Placental pericyte (primary cell): Measurements from ENCODE around the gene AVP. TPM values are rescaled to one million over a fixed set of nuclear protein-coding genes. Genes with fewer than 3 reads are reported as not detected.

Experiments used
- total RNA-seq: library from RNA; depleted of rRNA; stranded (reverse); fragments of >200 nt; gene quantifications from 2 replicates; pipeline ENCODE4 v1.2.3, GENCODE V29; 2012

Gene AVP, protein sequence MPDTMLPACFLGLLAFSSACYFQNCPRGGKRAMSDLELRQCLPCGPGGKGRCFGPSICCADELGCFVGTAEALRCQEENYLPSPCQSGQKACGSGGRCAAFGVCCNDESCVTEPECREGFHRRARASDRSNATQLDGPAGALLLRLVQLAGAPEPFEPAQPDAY
- not detected in 2 replicates for total RNA-seq

DNA sequence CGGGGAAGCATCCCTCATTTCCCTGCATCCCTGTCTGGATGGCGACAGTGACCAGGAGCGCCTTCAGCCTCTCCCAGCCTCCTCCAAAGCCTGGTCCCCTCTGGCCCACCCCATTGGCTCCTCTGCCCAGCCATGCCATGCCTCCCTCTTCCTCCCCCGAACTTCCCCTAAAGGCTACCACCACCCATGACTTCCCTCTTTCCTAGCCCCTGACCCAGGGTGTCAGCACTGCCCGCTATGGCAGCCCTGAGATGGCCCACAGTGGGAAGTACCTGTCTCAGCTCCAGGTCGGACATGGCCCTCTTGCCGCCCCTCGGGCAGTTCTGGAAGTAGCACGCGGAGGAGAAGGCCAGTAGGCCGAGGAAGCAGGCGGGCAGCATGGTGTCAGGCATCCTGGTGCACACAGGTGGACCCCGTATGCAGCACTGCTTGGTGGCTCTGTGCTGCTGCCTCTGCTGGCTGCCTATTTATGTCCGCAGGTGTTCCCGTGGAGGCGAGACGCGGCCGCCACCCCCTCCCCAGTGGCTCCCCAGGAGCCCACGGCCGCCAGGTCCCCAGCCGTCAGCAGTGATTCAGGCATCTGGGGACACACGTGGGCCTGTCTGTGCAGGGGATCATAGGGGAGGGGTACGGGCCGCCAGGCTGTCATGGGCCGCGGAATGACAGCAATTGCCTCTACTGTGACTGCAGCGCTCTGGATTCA, at the start of gene AVP:
Gene AVP, minus strand, starts transcription at position 442 of the 703 bp plus-strand sequence. Its CDS starts 50 bp downstream, at position 392.

DNA sequence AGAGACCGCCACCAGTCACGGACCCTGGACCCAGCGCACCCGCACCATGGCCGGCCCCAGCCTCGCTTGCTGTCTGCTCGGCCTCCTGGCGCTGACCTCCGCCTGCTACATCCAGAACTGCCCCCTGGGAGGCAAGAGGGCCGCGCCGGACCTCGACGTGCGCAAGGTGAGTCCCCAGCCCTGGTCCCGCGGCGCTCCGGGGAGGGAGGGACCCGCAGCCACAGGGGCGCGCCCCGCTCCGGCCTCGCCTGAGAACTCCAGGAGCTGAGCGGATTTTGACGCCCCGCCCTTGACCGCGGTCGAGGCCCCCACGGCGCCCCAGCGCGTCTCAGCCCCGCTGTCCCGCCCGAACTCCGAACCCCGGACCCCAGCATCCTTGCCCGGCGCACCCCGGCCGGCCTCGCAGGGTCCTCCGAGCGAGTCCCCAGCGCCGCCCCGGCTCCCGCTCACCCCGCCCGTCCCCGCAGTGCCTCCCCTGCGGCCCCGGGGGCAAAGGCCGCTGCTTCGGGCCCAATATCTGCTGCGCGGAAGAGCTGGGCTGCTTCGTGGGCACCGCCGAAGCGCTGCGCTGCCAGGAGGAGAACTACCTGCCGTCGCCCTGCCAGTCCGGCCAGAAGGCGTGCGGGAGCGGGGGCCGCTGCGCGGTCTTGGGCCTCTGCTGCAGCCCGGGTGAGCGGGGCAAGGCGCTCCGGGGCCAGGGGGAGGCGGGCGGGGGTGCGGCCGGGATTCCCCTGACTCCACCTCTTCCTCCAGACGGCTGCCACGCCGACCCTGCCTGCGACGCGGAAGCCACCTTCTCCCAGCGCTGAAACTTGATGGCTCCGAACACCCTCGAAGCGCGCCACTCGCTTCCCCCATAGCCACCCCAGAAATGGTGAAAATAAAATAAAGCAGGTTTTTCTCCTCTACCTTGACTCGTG, 12.7 kb downstream of the AVP start, which contains the start of gene OXT:
Gene OXT, plus strand, starts transcription at position 11 of the 920 bp plus-strand sequence. Its CDS starts 36 bp downstream, at position 47.

DNA sequence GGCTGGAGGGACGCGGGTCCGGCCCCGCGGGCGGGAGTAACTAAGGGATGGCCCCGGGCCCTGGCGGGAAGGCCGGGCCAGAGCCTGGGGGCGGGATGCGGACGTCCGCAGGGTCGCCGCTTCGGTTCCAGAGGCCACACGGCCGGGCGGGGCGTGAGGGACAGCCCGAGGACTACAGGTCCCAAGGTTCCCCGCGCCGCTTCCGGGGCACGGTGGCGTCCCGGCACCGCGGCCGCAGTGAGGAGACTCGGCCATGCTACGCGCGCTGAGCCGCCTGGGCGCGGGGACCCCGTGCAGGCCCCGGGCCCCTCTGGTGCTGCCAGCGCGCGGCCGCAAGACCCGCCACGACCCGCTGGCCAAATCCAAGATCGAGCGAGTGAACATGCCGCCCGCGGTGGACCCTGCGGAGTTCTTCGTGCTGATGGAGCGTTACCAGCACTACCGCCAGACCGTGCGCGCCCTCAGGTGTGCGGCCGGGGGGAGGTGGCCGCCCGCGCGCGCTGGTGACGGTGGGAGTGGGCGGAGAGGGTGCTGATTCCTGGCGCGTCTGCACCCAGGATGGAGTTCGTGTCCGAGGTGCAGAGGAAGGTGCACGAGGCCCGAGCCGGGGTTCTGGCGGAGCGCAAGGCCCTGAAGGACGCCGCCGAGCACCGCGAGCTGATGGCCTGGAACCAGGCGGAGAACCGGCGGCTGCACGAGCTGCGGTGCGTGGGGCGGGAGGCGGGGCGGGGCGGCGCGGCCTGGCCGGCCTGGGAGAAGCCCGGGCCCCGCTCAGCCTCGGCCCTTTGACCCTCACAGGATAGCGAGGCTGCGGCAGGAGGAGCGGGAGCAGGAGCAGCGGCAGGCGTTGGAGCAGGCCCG, 38.5 kb downstream of the AVP start, which contains the start of gene MRPS26:
Gene MRPS26, plus strand, starts transcription at position 237 of the 861 bp plus-strand sequence. Its CDS starts 17 bp downstream, at position 254.

DNA sequence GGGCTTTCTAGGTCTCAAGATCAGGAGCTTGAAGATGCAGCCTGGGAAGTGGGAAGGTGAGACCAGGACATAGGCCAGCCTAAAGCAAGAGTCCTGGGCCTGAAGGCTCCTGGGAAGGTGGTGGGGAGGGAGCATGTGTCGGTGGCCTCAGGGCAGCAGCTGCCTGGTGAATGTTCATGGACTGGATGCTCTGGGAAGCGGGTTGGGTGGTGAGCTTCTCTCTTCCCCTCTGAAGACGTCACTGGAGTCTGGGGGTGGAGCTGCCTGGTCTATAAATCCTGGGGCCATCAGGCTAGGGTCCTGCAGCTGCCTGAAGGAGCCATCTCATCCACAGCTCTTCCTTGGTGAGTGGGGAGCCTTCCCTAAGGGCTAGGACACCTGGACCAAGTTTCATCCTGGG, 41.2 kb downstream of the AVP start, which contains the start of gene GNRH2:
Gene GNRH2, plus strand, starts transcription at position 301 of the 400 bp plus-strand sequence. CDS start 793 bp downstream, outside the sequence.

Other genes with a start within 250 kb of the AVP start
- 23.0 TPM in 2 replicates for gene PCED1A, start 244.1 kb downstream of the AVP start, total RNA-seq
- 30.0 and 48.0 TPM in 2 replicates for gene VPS16, start 244.0 kb downstream of the AVP start, total RNA-seq
- gene PTPRA, start 211.2 kb downstream of the AVP start, total RNA-seq = 29.1 and 40.9 TPM in 2 replicates
- 0.29 TPM in 1 of 2 replicates, not detected in the other for gene GNRH2, start 41.1 kb downstream of the AVP start, total RNA-seq
- gene MRPS26, start 38.7 kb downstream of the AVP start, total RNA-seq = 27.8 and 28.4 TPM in 2 replicates
- not detected in 2 replicates for gene OXT, start 13.1 kb downstream of the AVP start, total RNA-seq
- gene FASTKD5, start 75.1 kb upstream of the AVP start, total RNA-seq = 9.8 and 14.9 TPM in 2 replicates
- gene UBOX5, start 75.1 kb upstream of the AVP start, total RNA-seq = 4.8 and 6.2 TPM in 2 replicates
- 6.0 and 6.3 TPM in 2 replicates for gene LZTS3, start 88.8 kb upstream of the AVP start, total RNA-seq
- gene DDRGK1, start 120.0 kb upstream of the AVP start, total RNA-seq = 25.2 and 49.0 TPM in 2 replicates
- gene ITPA, start 124.8 kb upstream of the AVP start, total RNA-seq = 31.5 and 46.1 TPM in 2 replicates
- 2.2 and 2.9 TPM in 2 replicates for gene SLC4A11, start 154.5 kb upstream of the AVP start, total RNA-seq